ENCODE data around the gene RFTN1. TPM values are rescaled to one million over a fixed set of nuclear protein-coding genes. Genes with fewer than 3 reads are reported as not detected.

RFTN1 gene
- total and polyA plus RNA-seq, 10 of the 15 experiments (the other 5 are each of a cell fraction or from before 2014, with no cell fraction given) = 20.6 to 213 (median 147) TPM

- no peak for DNase-seq (ENCODE audit: low read depth, low spot score)
- intact Hi-C loops (cut with micrococcal nuclease; ENCODE audit: unreplicated experiment) = no loop called here
- H3K9me3 ChIP-seq (replicated peaks; ENCODE audit: control insufficient read depth, insufficient read depth, low read length) = peaks cover 2% of the 10 kb centered on the region; the same call in 2 of the 3 replicates
- H3K4me1 ChIP-seq (ENCODE audit: control insufficient read depth, insufficient read depth, low read length) = peaks cover 65% of the 10 kb centered on the region
- no peak overlapping the region for H2AFZ ChIP-seq (ENCODE audit: control insufficient read depth, low read depth, low read length)
- no TSS peak for BruUV-seq (replicated peaks)
- peak overlapping the region; percentile 60 for H3K27ac ChIP-seq (ENCODE audit: control insufficient read depth, insufficient read depth)
- H3K4me3 ChIP-seq = no peak overlapping the region; the same call in 1 of the 2 replicates
- ChIA-PET SMC1A (ENCODE audit: uncharacterized antibody, unreplicated experiment) (interaction anchor here (0.9 to 25.8 kb wide), 12 partner anchors 8 to 213 kb away, joined by 4 to 295 read pairs (median 9); no protein-coding TSS in a partner anchor), CTCF (interaction anchor here (0.5 to 1.2 kb wide), 4 partner anchors 8 to 212 kb away, joined by 3 to 4 read pairs (median 3); no protein-coding TSS in a partner anchor), RAD21 (ENCODE audit: unreplicated experiment) (interaction anchor here (0.8 to 10.3 kb wide), 9 partner anchors 6 to 213 kb away, joined by 3 to 70 read pairs (median 5); no protein-coding TSS in a partner anchor), POLR2A (interaction anchor here (1.6 to 3.3 kb wide), 4 partner anchors 37 to 130 kb away, joined by 7 to 21 read pairs (median 14); no protein-coding TSS in a partner anchor)
- H3K4me2 ChIP-seq (ENCODE audit: control insufficient read depth, insufficient read depth) = peak overlapping the region; percentile 73
- no peaks in the 10 kb centered on the region for H3K27me3 ChIP-seq (replicated peaks in 1 of 2; ENCODE audit: control insufficient read depth in 2 of 2, insufficient read depth in 2 of 2, low read length in 1 of 2)
- H3K36me3 ChIP-seq (ENCODE audit: control insufficient read depth in 2 of 2, insufficient read depth in 2 of 2, low read length in 1 of 2) = peaks cover 14 to 26% of the 10 kb centered on the region in 2 experiments
- peak; percentile 1; the same call in 1 of the 3 replicates for ATAC-seq
- H3K9ac ChIP-seq (ENCODE audit: control insufficient read depth, insufficient read depth, low read length) = no peak overlapping the region; the same call in 1 of the 2 replicates
- H3K79me2 ChIP-seq (ENCODE audit: control insufficient read depth, insufficient read depth, low read length) = peaks cover 98% of the 10 kb centered on the region
- WGBS (ENCODE audit: insufficient coverage, insufficient replicate concordance, low lambda C conversion rate, missing lambda C conversion rate) = 67% methylated on average over 1 of the region's 1 CpG
- FAIRE-seq = no peak
- TF ChIP-seq ZNF687 (IDR thresholded peaks at IDR 0.05) = 0 out of 2 replicates have a peak, but pooled peaks have one; percentile 17
- TF ChIP-seq POLR2AphosphoS5 (IDR thresholded peaks at IDR 0.05; ENCODE audit: low read length) = peak; percentile 53; the same call in 1 of the 2 replicates
- TF ChIP-seq BACH1 (IDR thresholded peaks at IDR 0.05; ENCODE audit: borderline replicate concordance) = 0 out of 2 replicates have a peak, but pooled peaks have one; percentile 17
- no peak for TF ChIP-seq MXI1 (IDR thresholded peaks at IDR 0.05; ENCODE audit: low read depth, low read length)
- in situ Hi-C loops (cut with MboI) = loop anchor here (25.0 kb wide), 1 partner anchor 1141 kb away; no protein-coding TSS in a partner anchor
- H4K20me1 ChIP-seq (ENCODE audit: control insufficient read depth, insufficient read depth) = 0 out of 2 replicates have a peak, but pooled peaks cover 2% of the 10 kb centered on the region
Observed at GRCh38 chr3:16503191-16503776, 10.2 kb downstream of the RFTN1 start.
